H1 (cell line): Measurements from ENCODE around the gene ZNF644. TPM values are rescaled to one million over a fixed set of nuclear protein-coding genes. Genes with fewer than 3 reads are reported as not detected.

Experiments
- CTCF ChIA-PET: fragments of 300-600 bp; sonication (Branson Sonifier 250); formaldehyde crosslinking; loops from one replicate; lab custom pipeline; 2021; ENCODE audit not compliant: partially characterized antibody; lab: Charles Lee
- POLR2A ChIA-PET: fragments of 300-600 bp; sonication (Branson Sonifier 250); formaldehyde crosslinking; loops from one replicate; lab custom pipeline; 2021; ENCODE audit warnings: inconsistent platforms; ENCODE audit not compliant: partially characterized antibody; lab: Charles Lee
- DNase-seq, 2 experiments: peaks; one replicate each; pipeline versions ENCODE4 v3.0.0 to v3.0.0-alpha.2; 2010 to 2022; ENCODE audit warnings: low spot score in 2 of 2, low read depth in 1 of 2, mixed read lengths in 1 of 2
- FAIRE-seq: peaks from 2 replicates; lab custom pipeline; 2011; peaks lifted over from hg19 to GRCh38; lab: Jason Lieb, UNC
- H2AFZ ChIP-seq: 2 replicates; pipeline ENCODE4 v1.8.1; 2012; ENCODE audit warnings: low read length, inconsistent platforms
- H2AK5ac ChIP-seq: 2 replicates; pipeline ENCODE4 v1.6.1; 2013; ENCODE audit warnings: low read depth, low read length
- H2BK120ac ChIP-seq: replicated peaks from 2 replicates; pipeline ENCODE3; 2013; ENCODE audit warnings: low read depth, low read length, inconsistent platforms
- H2BK12ac ChIP-seq: 2 replicates; pipeline ENCODE4 v1.6.1; 2013; ENCODE audit warnings: low read depth, low read length
- H2BK15ac ChIP-seq: 2 replicates; pipeline ENCODE4 v1.6.1; 2013; ENCODE audit warnings: low read length
- H2BK20ac ChIP-seq: 2 replicates; pipeline ENCODE4 v1.6.1; 2013; ENCODE audit warnings: low read length
- H2BK5ac ChIP-seq: 2 replicates; pipeline ENCODE4 v1.6.1; 2013; ENCODE audit warnings: low read depth, low read length
- H3K14ac ChIP-seq: 2 replicates; pipeline ENCODE4 v1.6.1; 2013; ENCODE audit warnings: inconsistent platforms; ENCODE audit not compliant: insufficient read length
- H3K18ac ChIP-seq: 2 replicates; pipeline ENCODE4 v1.6.1; 2013; ENCODE audit warnings: low read length; ENCODE audit errors: extremely low read depth
- H3K23ac ChIP-seq: 2 replicates; pipeline ENCODE4 v1.6.1; 2013; ENCODE audit warnings: inconsistent platforms; ENCODE audit not compliant: insufficient read length
- H3K23me2 ChIP-seq: 2 replicates; pipeline ENCODE4 v1.6.1; 2013; ENCODE audit warnings: low read depth, low read length
- H3K27ac ChIP-seq: 2 replicates; pipeline ENCODE4 v1.6.1; 2011; ENCODE audit warnings: low read depth, low read length, inconsistent platforms
- H3K27me3 ChIP-seq, 4 experiments: replicated peaks in 1 of 4; 1 replicate in 1 of 4; 2 replicates in 3 of 4; pipeline versions ENCODE4 v1.6.1 to v1.8.1; 2011 to 2013; ENCODE audit warnings: low read length in 3 of 4, mild to moderate bottlenecking in 3 of 4, inconsistent platforms in 2 of 4, mixed read lengths in 2 of 4, moderate library complexity in 1 of 4; ENCODE audit not compliant: control insufficient read depth in 3 of 4, insufficient read depth in 3 of 4; ENCODE audit errors: extremely low read depth in 1 of 4
- H3K36me3 ChIP-seq, 4 experiments: 2 replicates each; pipeline versions ENCODE4 v1.6.1 to v1.8.1; 2011 to 2013; ENCODE audit warnings: mild to moderate bottlenecking in 4 of 4, low read length in 3 of 4, moderate library complexity in 2 of 4, control low read depth in 1 of 4, inconsistent platforms in 1 of 4; ENCODE audit not compliant: insufficient read depth in 4 of 4, control insufficient read depth in 2 of 4
- H3K4ac ChIP-seq: replicated peaks from 2 replicates; pipeline ENCODE3; 2013; ENCODE audit warnings: low read length, low read depth, mixed read lengths, inconsistent platforms; ENCODE audit not compliant: insufficient read length
- H3K4me1 ChIP-seq, 4 experiments: replicated peaks in 1 of 4; 1 replicate in 1 of 4; 2 replicates in 3 of 4; pipeline versions ENCODE4 v1.6.1 to v1.8.1; 2011 to 2013; ENCODE audit warnings: low read length in 3 of 4, inconsistent platforms in 2 of 4, mixed read lengths in 1 of 4; ENCODE audit not compliant: insufficient read depth in 4 of 4, control insufficient read depth in 3 of 4
- H3K4me2 ChIP-seq, 2 experiments: 2 replicates each; pipeline versions ENCODE4 v1.6.1 to v1.8.1; 2011 to 2013; ENCODE audit warnings: low read depth in 2 of 2, low read length in 2 of 2, control low read depth in 1 of 2, inconsistent platforms in 1 of 2, mild to moderate bottlenecking in 1 of 2; ENCODE audit not compliant: insufficient read depth in 1 of 2
- H3K4me3 ChIP-seq, 4 experiments: fragments of 200-600, 300-600 bp in 1 of 4; sonication (generic), shearing (Covaris generic), sonication (Bioruptor Twin) in 1 of 4; 2 replicates each; pipeline versions ENCODE4 v1.5.1 to v1.8.1; 2011 to 2016; ENCODE audit warnings: low read length in 4 of 4, low read depth in 3 of 4, control low read depth in 2 of 4, inconsistent platforms in 2 of 4, mild to moderate bottlenecking in 2 of 4, mixed read lengths in 1 of 4, moderate library complexity in 1 of 4; ENCODE audit not compliant: insufficient read depth in 2 of 4; ENCODE audit errors: extremely low read depth in 1 of 4
- H3K56ac ChIP-seq: replicated peaks from 2 replicates; pipeline ENCODE3; 2013; ENCODE audit warnings: low read depth, mild to moderate bottlenecking, mixed read lengths, low read length, inconsistent platforms; ENCODE audit not compliant: insufficient read length
- H3K79me1 ChIP-seq: 2 replicates; pipeline ENCODE4 v1.6.1; 2013; ENCODE audit warnings: low read depth, low read length, control low read depth
- H3K79me2 ChIP-seq, 2 experiments: 2 replicates each; pipeline versions ENCODE4 v1.6.1 to v1.8.1; 2012 to 2013; ENCODE audit warnings: low read length in 2 of 2, mild to moderate bottlenecking in 2 of 2, inconsistent platforms in 1 of 2; ENCODE audit not compliant: insufficient read depth in 2 of 2, control insufficient read depth in 1 of 2
- H3K9ac ChIP-seq, 4 experiments: replicated peaks in 1 of 4; 1 replicate in 1 of 4; 2 replicates in 3 of 4; pipeline versions ENCODE4 v1.6.1 to v1.8.1; 2011 to 2013; ENCODE audit warnings: low read depth in 3 of 4, low read length in 3 of 4, control low read depth in 2 of 4, mild to moderate bottlenecking in 2 of 4, moderate library complexity in 2 of 4, inconsistent platforms in 1 of 4; ENCODE audit errors: extremely low read depth in 1 of 4
- H3K9me3 ChIP-seq, 2 experiments: 2 replicates each; pipeline versions ENCODE4 v1.6.1 to v1.8.1; 2012 to 2013; ENCODE audit warnings: mild to moderate bottlenecking in 2 of 2, moderate library complexity in 2 of 2, control low read depth in 1 of 2, inconsistent platforms in 1 of 2, low read depth in 1 of 2, low read length in 1 of 2, mixed read lengths in 1 of 2; ENCODE audit not compliant: insufficient read depth in 2 of 2
- H4K20me1 ChIP-seq, 2 experiments: replicated peaks in 1 of 2; 2 replicates each; pipeline versions ENCODE3 to v1.8.1; 2011 to 2013; ENCODE audit warnings: inconsistent platforms in 2 of 2, low read length in 2 of 2, mild to moderate bottlenecking in 1 of 2; ENCODE audit not compliant: insufficient read depth in 2 of 2, control insufficient read depth in 1 of 2
- H4K5ac ChIP-seq: 2 replicates; pipeline ENCODE4 v1.6.1; 2013; ENCODE audit warnings: low read length, low read depth, mixed read lengths, inconsistent platforms; ENCODE audit not compliant: insufficient read length
- H4K8ac ChIP-seq: 2 replicates; pipeline ENCODE4 v1.8.0; 2013; ENCODE audit warnings: mild to moderate bottlenecking, moderate library complexity, low read length, inconsistent platforms; ENCODE audit not compliant: insufficient read depth; ENCODE audit errors: extremely low read depth
- H4K91ac ChIP-seq: replicated peaks from 2 replicates; pipeline ENCODE3; 2013; ENCODE audit warnings: low read length, mixed read lengths, inconsistent platforms; ENCODE audit not compliant: insufficient read length
- MAFK ChIP-seq: IDR thresholded peaks from 2 replicates; pipeline ENCODE4 v1.6.1; 2012; ENCODE audit warnings: low read depth, mild to moderate bottlenecking, improper control_type of control experiment, low read length
- RAD21 ChIP-seq, 2 experiments: IDR thresholded peaks in 1 of 2; conservative IDR thresholded peaks in 1 of 2; 2 replicates each; pipeline ENCODE4 v1.6.1; 2011; ENCODE audit warnings: low read depth in 2 of 2, low read length in 2 of 2, improper control_type of control experiment in 1 of 2, inconsistent platforms in 1 of 2, mild to moderate bottlenecking in 1 of 2, moderate library complexity in 1 of 2
- SP4 ChIP-seq: IDR thresholded peaks from 2 replicates; pipeline ENCODE4 v1.6.1; 2012; ENCODE audit warnings: low read length, inconsistent platforms
- WGBS, 2 experiments: shearing (Covaris generic) in 1 of 2; methylation state at CpG; one replicate each; pipeline versions ENCODE4 v1.1.6 to v1.1.7; 2013 to 2015; ENCODE audit warnings: low lambda C conversion rate in 2 of 2, mixed read lengths in 2 of 2, inconsistent platforms in 1 of 2, low coverage in 1 of 2, missing lambda C conversion rate in 1 of 2; ENCODE audit not compliant: insufficient replicate concordance in 2 of 2, insufficient coverage in 1 of 2, insufficient read length in 1 of 2; ENCODE audit errors: extremely low coverage in 1 of 2, missing lambda C conversion rate in 1 of 2; 5-methylcytosine and 5-hydroxymethylcytosine counted together
- polyA plus RNA-seq, 7 experiments: library from polyadenylated mRNA; depleted of rRNA in 3 of 7; stranded (reverse) in 5 of 7; unstranded in 2 of 7; fragments of >200 nt in 5 of 7; fragments of 200-250 nt in 2 of 7; gene quantifications; 1 replicate in 5 of 7; 2 replicates in 1 of 7; 4 replicates in 1 of 7; pipeline versions ENCODE4 v1.2.1 to v1.2.3, GENCODE V29; 2011 to 2013; ENCODE audit warnings: missing spikeins in 2 of 7, mixed read lengths in 2 of 7
- total RNA-seq: library from RNA; stranded (reverse); fragmentation: NEBNext Ultra II Directional; extraction: Animal tissue kit (Norgen Biotek cat#: 25700); gene quantifications from 2 replicates; pipeline ENCODE4 v1.2.1, GENCODE V29; 2021
- TF ChIP-seq, protein P1 (sequence below), 3 experiments: IDR thresholded peaks; 1 replicate in 2 of 3; 2 replicates in 1 of 3; pipeline versions ENCODE4 v1.5.1 to v1.6.1; 2011; ENCODE audit warnings: low read length in 3 of 3, mild to moderate bottlenecking in 3 of 3, inconsistent platforms in 2 of 3, low read depth in 1 of 3, moderate library complexity in 1 of 3; ENCODE audit not compliant: insufficient read depth in 1 of 3; ENCODE audit errors: control extremely low read depth in 1 of 3

The ZNF644 gene
- total and polyA plus RNA-seq, 2 of the 8 experiments (the other 6 are each of a cell fraction or from before 2014, with no cell fraction given): 14.5 to 93.5 TPM

DNA sequence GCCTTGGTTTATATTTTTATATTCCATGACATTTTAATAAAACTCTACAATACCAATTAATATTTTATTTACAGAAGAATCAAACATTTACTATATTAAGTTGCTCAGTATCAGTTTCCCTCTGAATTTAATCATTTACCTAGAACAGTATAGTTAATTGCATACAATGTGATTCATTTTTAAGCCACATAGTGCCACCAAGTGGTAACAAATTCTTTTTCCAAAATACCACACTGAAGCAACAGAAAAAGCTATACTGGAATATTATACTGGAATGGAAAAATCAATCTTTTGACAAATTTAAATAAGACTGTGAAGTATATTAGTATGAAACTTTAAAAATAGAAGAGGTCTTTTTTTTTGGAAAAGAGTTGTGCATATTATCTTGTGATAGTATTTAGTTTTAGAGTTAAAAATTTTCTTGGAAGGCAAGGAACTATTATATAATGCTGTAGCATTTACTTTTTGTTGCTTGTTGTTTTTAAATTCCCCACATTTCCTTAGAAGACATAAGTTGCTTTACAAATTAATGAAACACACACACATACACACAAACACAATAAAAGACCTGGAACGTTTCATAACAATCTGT is 57.3 kb downstream of the ZNF644 start:
- no peak overlapping the region for H3K4ac ChIP-seq
- no peak overlapping the region for H2BK20ac ChIP-seq
- no peaks in the 10 kb centered on the region for H3K23me2 ChIP-seq
- no peaks in the 10 kb centered on the region for H3K9me3 ChIP-seq
- H3K27ac ChIP-seq: no peak overlapping the region
- H3K79me2 ChIP-seq: peaks cover 8 to 85% of the 10 kb centered on the region in 2 experiments; a peak in 3 of 4 replicates
- H2BK120ac ChIP-seq: no peak overlapping the region
- CTCF ChIA-PET: interaction anchor here (0.6 to 2.5 kb wide), 9 partner anchors 9 to 244 kb away, joined by 3 to 15 read pairs (median 4); no protein-coding TSS in a partner anchor
- H2BK5ac ChIP-seq: no peak overlapping the region
- H3K18ac ChIP-seq: no peak overlapping the region
- FAIRE-seq (no peak), DNase-seq (no peak)
- no peak overlapping the region for H4K91ac ChIP-seq
- H2AFZ ChIP-seq: no peak overlapping the region
- no peak overlapping the region for H2BK15ac ChIP-seq
- peaks cover 6 to 9% of the 10 kb centered on the region in 2 experiments for H4K20me1 ChIP-seq
- H2BK12ac ChIP-seq: no peak overlapping the region
- no peaks in the 10 kb centered on the region for H3K27me3 ChIP-seq
- H4K8ac ChIP-seq: no peak overlapping the region
- no peaks in the 10 kb centered on the region; a peak in 1 of 8 replicates for H3K36me3 ChIP-seq
- 68% methylated on average over 1 of the region's 1 CpG; no CpG with 5 or more reads in 1 of the 2 experiments for WGBS, 2 experiments
- no peak overlapping the region for H3K9ac ChIP-seq
- no peak overlapping the region for H2AK5ac ChIP-seq
- POLR2A ChIA-PET: interaction anchor here (0.6 to 0.9 kb wide), 4 partner anchors 10 to 299 kb away, joined by 3 read pairs; no protein-coding TSS in a partner anchor
- H3K4me2 ChIP-seq: no peak overlapping the region
- H3K79me1 ChIP-seq: no peaks in the 10 kb centered on the region
- H3K14ac ChIP-seq: no peak overlapping the region
- no peak overlapping the region for H3K4me3 ChIP-seq
- no peaks in the 10 kb centered on the region for H3K4me1 ChIP-seq
- H3K56ac ChIP-seq: no peak overlapping the region
- no peak overlapping the region for H4K5ac ChIP-seq
- H3K23ac ChIP-seq: no peak overlapping the region
- TF ChIP-seq MAFK (no peak), RAD21 (IDR thresholded peaks at IDR 0.05 in 1 of 2, conservative IDR thresholded peaks at IDR 0.05 in 1 of 2; ENCODE audit: low read depth in 2 of 2, low read length in 2 of 2) (peak in 1 of 2 experiments; percentile 64; a peak in 3 of 4 replicates), SP4 (no peak)
- TF ChIP-seq, protein P1, sequence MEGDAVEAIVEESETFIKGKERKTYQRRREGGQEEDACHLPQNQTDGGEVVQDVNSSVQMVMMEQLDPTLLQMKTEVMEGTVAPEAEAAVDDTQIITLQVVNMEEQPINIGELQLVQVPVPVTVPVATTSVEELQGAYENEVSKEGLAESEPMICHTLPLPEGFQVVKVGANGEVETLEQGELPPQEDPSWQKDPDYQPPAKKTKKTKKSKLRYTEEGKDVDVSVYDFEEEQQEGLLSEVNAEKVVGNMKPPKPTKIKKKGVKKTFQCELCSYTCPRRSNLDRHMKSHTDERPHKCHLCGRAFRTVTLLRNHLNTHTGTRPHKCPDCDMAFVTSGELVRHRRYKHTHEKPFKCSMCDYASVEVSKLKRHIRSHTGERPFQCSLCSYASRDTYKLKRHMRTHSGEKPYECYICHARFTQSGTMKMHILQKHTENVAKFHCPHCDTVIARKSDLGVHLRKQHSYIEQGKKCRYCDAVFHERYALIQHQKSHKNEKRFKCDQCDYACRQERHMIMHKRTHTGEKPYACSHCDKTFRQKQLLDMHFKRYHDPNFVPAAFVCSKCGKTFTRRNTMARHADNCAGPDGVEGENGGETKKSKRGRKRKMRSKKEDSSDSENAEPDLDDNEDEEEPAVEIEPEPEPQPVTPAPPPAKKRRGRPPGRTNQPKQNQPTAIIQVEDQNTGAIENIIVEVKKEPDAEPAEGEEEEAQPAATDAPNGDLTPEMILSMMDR (IDR thresholded peaks at IDR 0.05; ENCODE audit: control extremely low read depth in 1 of 3, insufficient read depth in 1 of 3, low read depth in 1 of 3, low read length in 3 of 3): peak in 1 of 3 experiments; percentile 22; a peak in 1 of 4 replicates
- TF ChIP-seq, all 59 proteins: peak for 2
